Measurements from ENCODE around the gene TMEM245.
"Not testable (repeated sequence)": the region's sequence is repeated elsewhere in the genome, so short reads cannot be mapped to it uniquely, and the experiment has no call there.

TMEM245 gene

GRCh38 chr9:108996643-108997042 lies 123.1 kb downstream of the TMEM245 start:
- peaks cover 8% of the 10 kb centered on the region for H3K9me3 ChIP-seq
- no peak for TF ChIP-seq Cebpa-rat (IDR thresholded peaks at IDR 0.05)
- no peak overlapping the region for H3K4me3 ChIP-seq
- H3K4me2 ChIP-seq: no peak overlapping the region
- no peaks in the 10 kb centered on the region for H4K20me1 ChIP-seq
- H3K9ac ChIP-seq: no peak overlapping the region
- H3K4me1 ChIP-seq: peaks cover 28% of the 10 kb centered on the region
- no peak overlapping the region for H3K27ac ChIP-seq
- no peaks in the 10 kb centered on the region for H3K27me3 ChIP-seq
- H3K36me3 ChIP-seq: peaks cover 47% of the 10 kb centered on the region

DNA sequence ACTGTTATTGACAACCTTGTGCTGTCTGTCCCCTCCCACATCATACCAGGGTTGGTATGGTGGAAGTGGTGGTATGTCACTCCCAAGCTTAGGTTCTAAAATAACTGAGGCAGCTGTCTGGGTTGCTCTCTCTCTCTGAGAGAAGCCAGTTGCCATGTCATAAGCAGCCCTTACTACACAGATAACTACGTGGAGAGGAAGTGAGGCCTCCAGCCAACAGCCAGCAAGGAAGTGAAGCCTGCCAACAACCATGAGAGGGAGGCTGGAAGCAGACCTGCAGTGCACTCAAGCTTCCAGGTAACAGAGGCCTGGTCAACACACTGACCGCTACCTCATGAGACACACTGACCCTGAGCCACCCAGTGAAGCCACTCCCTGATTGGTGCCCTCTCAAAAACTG lies 125.1 kb downstream of the TMEM245 start:
- no peak overlapping the region for H3K4me3 ChIP-seq
- peaks cover 28% of the 10 kb centered on the region for H3K4me1 ChIP-seq
- no peaks in the 10 kb centered on the region for H3K27me3 ChIP-seq
- H3K9me3 ChIP-seq: peaks cover 4% of the 10 kb centered on the region; the same call in 1 of the 2 replicates
- peaks cover 66% of the 10 kb centered on the region for H3K36me3 ChIP-seq
- no peak overlapping the region for H3K9ac ChIP-seq
- peak overlapping the region; percentile 11; the same call in 1 of the 2 replicates for H3K4me2 ChIP-seq
- H3K27ac ChIP-seq: no peak overlapping the region
- no peak for TF ChIP-seq Cebpa-rat (IDR thresholded peaks at IDR 0.05)
- H4K20me1 ChIP-seq: no peaks in the 10 kb centered on the region

GRCh38 chr9:108991479-108991878 lies 128.3 kb downstream of the TMEM245 start:
- H3K9me3 ChIP-seq: peaks cover 16% of the 10 kb centered on the region
- TF ChIP-seq Cebpa-rat (IDR thresholded peaks at IDR 0.05): no peak
- peaks cover 64% of the 10 kb centered on the region for H3K36me3 ChIP-seq
- no peaks in the 10 kb centered on the region for H4K20me1 ChIP-seq
- H3K27ac ChIP-seq: no peak overlapping the region
- peaks cover 28% of the 10 kb centered on the region for H3K4me1 ChIP-seq
- H3K4me3 ChIP-seq: no peak overlapping the region
- H3K9ac ChIP-seq: no peak overlapping the region
- no peak overlapping the region for H3K4me2 ChIP-seq
- H3K27me3 ChIP-seq: no peaks in the 10 kb centered on the region

- H3K9ac ChIP-seq: no peak overlapping the region
- H3K9me3 ChIP-seq: peaks cover 10% of the 10 kb centered on the region
- no peaks in the 10 kb centered on the region for H3K27me3 ChIP-seq
- no peak overlapping the region for H3K4me3 ChIP-seq
- no peaks in the 10 kb centered on the region for H4K20me1 ChIP-seq
- H3K27ac ChIP-seq: no peak overlapping the region
- H3K36me3 ChIP-seq: peaks cover 61% of the 10 kb centered on the region
- no peak for TF ChIP-seq Cebpa-rat (IDR thresholded peaks at IDR 0.05)
- no peaks in the 10 kb centered on the region for H3K4me1 ChIP-seq
- H3K4me2 ChIP-seq: no peak overlapping the region
Observed at GRCh38 chr9:108983885-108984284, 135.9 kb downstream of the TMEM245 start.

DNA sequence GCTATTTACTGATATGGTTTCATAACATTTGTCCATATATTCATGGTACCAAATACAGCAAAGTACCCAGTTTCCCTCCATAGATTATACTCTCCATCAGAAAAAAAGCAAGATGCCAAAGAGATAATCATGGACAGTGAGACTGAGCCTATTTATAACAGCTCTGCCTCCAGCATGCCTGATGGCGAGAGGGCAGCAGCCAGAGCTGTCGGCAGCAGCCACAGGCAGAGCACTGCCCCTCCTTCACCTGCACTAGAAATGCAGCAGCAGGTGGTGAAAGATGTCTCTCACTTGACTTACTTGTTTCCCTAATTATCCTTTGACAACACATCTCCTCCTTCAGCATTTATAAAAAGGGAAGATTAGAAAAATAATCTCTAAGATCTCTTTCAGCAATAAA lies 138.9 kb downstream of the TMEM245 start:
- Histone ChIP-seq H3K4me2 (no peak overlapping the region), H3K4me1 (no peaks in the 10 kb centered on the region), H3K9me3 (no peaks in the 10 kb centered on the region), H3K27ac (no peak overlapping the region), H3K36me3 (peaks cover 70% of the 10 kb centered on the region), H3K27me3 (no peaks in the 10 kb centered on the region), H3K9ac (no peak overlapping the region), H4K20me1 (no peaks in the 10 kb centered on the region), H3K4me3 (no peak overlapping the region)
- TF ChIP-seq Cebpa-rat (IDR thresholded peaks at IDR 0.05): no peak

GRCh38 chr9:108978205-108978604 lies 141.5 kb downstream of the TMEM245 start:
- Histone ChIP-seq H3K27me3 (no peaks in the 10 kb centered on the region), H3K4me2 (no peak overlapping the region), H3K27ac (no peak overlapping the region), H3K9ac (no peak overlapping the region), H4K20me1 (no peaks in the 10 kb centered on the region), H3K36me3 (peaks cover 77% of the 10 kb centered on the region), H3K9me3 (no peaks in the 10 kb centered on the region), H3K4me1 (no peaks in the 10 kb centered on the region), H3K4me3 (no peak overlapping the region)
- no peak for TF ChIP-seq Cebpa-rat (IDR thresholded peaks at IDR 0.05)

GRCh38 chr9:108973895-108974294 lies 145.9 kb downstream of the TMEM245 start:
- no peak overlapping the region for H3K4me3 ChIP-seq
- no peaks in the 10 kb centered on the region for H3K27me3 ChIP-seq
- peaks cover 13% of the 10 kb centered on the region for H3K9me3 ChIP-seq
- TF ChIP-seq Cebpa-rat (IDR thresholded peaks at IDR 0.05): no peak
- H3K27ac ChIP-seq: no peak overlapping the region
- H3K4me2 ChIP-seq: no peak overlapping the region
- H3K9ac ChIP-seq: no peak overlapping the region
- H4K20me1 ChIP-seq: no peaks in the 10 kb centered on the region
- H3K4me1 ChIP-seq: no peaks in the 10 kb centered on the region
- peaks cover 74% of the 10 kb centered on the region for H3K36me3 ChIP-seq

GRCh38 chr9:108972626-108973209 lies 147.0 kb downstream of the TMEM245 start:
- H3K4me3 ChIP-seq: no peak overlapping the region
- H4K20me1 ChIP-seq: no peaks in the 10 kb centered on the region
- TF ChIP-seq Cebpa-rat (IDR thresholded peaks at IDR 0.05): no peak
- peaks cover 74% of the 10 kb centered on the region for H3K36me3 ChIP-seq
- no peaks in the 10 kb centered on the region for H3K4me1 ChIP-seq
- no peaks in the 10 kb centered on the region for H3K27me3 ChIP-seq
- peaks cover 13% of the 10 kb centered on the region for H3K9me3 ChIP-seq
- H3K27ac ChIP-seq: no peak overlapping the region
- no peak overlapping the region for H3K4me2 ChIP-seq
- no peak overlapping the region for H3K9ac ChIP-seq

DNA sequence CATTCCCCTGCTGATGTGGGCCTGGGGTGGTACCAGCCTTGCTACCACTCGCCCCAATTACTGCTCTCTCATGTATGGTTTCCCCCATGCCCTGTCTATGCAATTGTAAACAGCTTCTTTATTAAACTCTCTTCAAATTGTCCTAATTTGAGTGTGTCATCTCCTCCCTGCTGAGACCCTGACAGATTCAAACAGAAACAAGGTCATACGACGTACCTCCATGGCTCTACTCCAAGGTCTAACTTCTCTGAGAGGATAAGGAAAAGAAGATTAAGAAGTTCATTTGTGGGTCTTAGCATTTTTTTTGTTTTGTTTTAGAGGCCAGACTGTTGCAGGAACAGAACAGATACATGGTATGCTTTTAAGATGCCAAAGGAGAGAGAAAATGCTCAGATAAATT lies 147.6 kb downstream of the TMEM245 start:
- no peak for TF ChIP-seq Cebpa-rat (IDR thresholded peaks at IDR 0.05)
- H3K4me2 ChIP-seq: no peak overlapping the region
- peaks cover 13% of the 10 kb centered on the region for H3K9me3 ChIP-seq
- peaks cover 75% of the 10 kb centered on the region for H3K36me3 ChIP-seq
- no peak overlapping the region for H3K27ac ChIP-seq
- H3K9ac ChIP-seq: no peak overlapping the region
- no peaks in the 10 kb centered on the region for H3K27me3 ChIP-seq
- H3K4me1 ChIP-seq: no peaks in the 10 kb centered on the region
- no peak overlapping the region for H3K4me3 ChIP-seq
- no peaks in the 10 kb centered on the region for H4K20me1 ChIP-seq

- H3K27me3 ChIP-seq, H3K4me1 ChIP-seq, H3K4me2 ChIP-seq, H4K20me1 ChIP-seq, H3K9ac ChIP-seq, H3K27ac ChIP-seq, H3K4me3 ChIP-seq: not testable (repeated sequence)
- Histone ChIP-seq H3K36me3 (peaks cover 79% of the 10 kb centered on the region), H3K9me3 (peaks cover 13% of the 10 kb centered on the region)
Observed at GRCh38 chr9:108971392-108971791, 148.4 kb downstream of the TMEM245 start.

- Histone ChIP-seq H3K4me3 (no peak overlapping the region), H3K36me3 (peaks cover 77% of the 10 kb centered on the region), H3K4me2 (no peak overlapping the region), H3K27ac (no peak overlapping the region), H4K20me1 (no peaks in the 10 kb centered on the region), H3K9ac (no peak overlapping the region), H3K4me1 (no peaks in the 10 kb centered on the region), H3K9me3 (peaks cover 13% of the 10 kb centered on the region), H3K27me3 (no peaks in the 10 kb centered on the region)
- TF ChIP-seq Cebpa-rat (IDR thresholded peaks at IDR 0.05): no peak
Observed at GRCh38 chr9:108967916-108968315, 151.8 kb downstream of the TMEM245 start.
